HG03060 (cell line): ENCODE data around the gene TNFRSF8.

Experiments used
- ATAC-seq: cut with Tn5 transposase; IDR thresholded peaks from one replicate; pipeline ENCODE4 v1.9.1; 2021; ENCODE audit warnings: low read depth, moderate number of reproducible peaks; ENCODE audit not compliant: unreplicated experiment

The TNFRSF8 gene

GRCh38 chr1:12138196-12139168 lies 75.4 kb downstream of the TNFRSF8 start:
- ATAC-seq: no peak

- no peak for ATAC-seq
Measured at GRCh38 chr1:12140016-12140415, 76.9 kb downstream of the TNFRSF8 start.

- no peak for ATAC-seq
Measured at GRCh38 chr1:12140515-12141162, 77.5 kb downstream of the TNFRSF8 start.

- ATAC-seq: no peak
Measured at GRCh38 chr1:12141163-12141850, 78.2 kb downstream of the TNFRSF8 start.

- ATAC-seq: no peak
Measured at GRCh38 chr1:12142141-12142823, 79.2 kb downstream of the TNFRSF8 start.

- ATAC-seq: no peak
Measured at GRCh38 chr1:12142891-12143630, 80.0 kb downstream of the TNFRSF8 start.

GRCh38 chr1:12143631-12144155 lies 80.6 kb downstream of the TNFRSF8 start:
- ATAC-seq: no peak

GRCh38 chr1:12144236-12144635 lies 81.1 kb downstream of the TNFRSF8 start:
- ATAC-seq: no peak

- ATAC-seq: no peak
Measured at GRCh38 chr1:12144969-12145368, 81.9 kb downstream of the TNFRSF8 start.

GRCh38 chr1:12145616-12146342 lies 82.7 kb downstream of the TNFRSF8 start:
- no peak for ATAC-seq

GRCh38 chr1:12146343-12147112 lies 83.4 kb downstream of the TNFRSF8 start:
- no peak for ATAC-seq

GRCh38 chr1:12147201-12147701 lies 84.1 kb downstream of the TNFRSF8 start:
- ATAC-seq: no peak

GRCh38 chr1:12148160-12148957 lies 85.3 kb downstream of the TNFRSF8 start:
- no peak for ATAC-seq

- no peak for ATAC-seq
Measured at GRCh38 chr1:12148958-12149790, 86.1 kb downstream of the TNFRSF8 start.

GRCh38 chr1:12149791-12150175 lies 86.7 kb downstream of the TNFRSF8 start:
- no peak for ATAC-seq

- no peak for ATAC-seq
Measured at GRCh38 chr1:12150456-12151200, 87.5 kb downstream of the TNFRSF8 start.
